Breast epithelium (tissue), 4 donors: ENCODE data around the gene CSNK1E. TPM values are rescaled to one million over a fixed set of nuclear protein-coding genes. Genes with fewer than 3 reads are reported as not detected.
"Not testable (repeated sequence)": the region's sequence is repeated elsewhere in the genome, so short reads cannot be mapped to it uniquely, and the experiment has no call there.

Experiments used
- DNase-seq, 2 donors: peaks; one replicate each; pipeline ENCODE4 v3.0.0-alpha.2; 2019; ENCODE audit warnings: low spot score in 2 of 2
- H3K27ac ChIP-seq, 2 donors: fragments of 200-600 bp; sonication (generic) in 1 of 2; one replicate each; pipeline ENCODE4 v1.5.1; 2016 to 2019; ENCODE audit warnings: mild to moderate bottlenecking in 1 of 2
- H3K27me3 ChIP-seq, 2 donors: fragments of 200-600 bp; sonication (generic) in 1 of 2; one replicate each; pipeline versions ENCODE4 v1.5.1 to v1.6.0; 2017 to 2019; ENCODE audit warnings: control low read depth in 1 of 2, mild to moderate bottlenecking in 1 of 2
- H3K36me3 ChIP-seq: fragments of 200-600 bp; one replicate; pipeline ENCODE4 v1.5.1; 2019
- H3K4me1 ChIP-seq, 2 donors: fragments of 200-600 bp; sonication (generic); one replicate each; pipeline ENCODE4 v1.5.1; 2016 to 2019; ENCODE audit warnings: control low read depth in 1 of 2
- H3K4me3 ChIP-seq, 3 donors: fragments of 200-600 bp; sonication (generic); 1 replicate in 2 of 3; 2 replicates in 1 of 3; pipeline ENCODE4 v1.5.1; 2016 to 2019; ENCODE audit warnings: mild to moderate bottlenecking in 3 of 3, moderate library complexity in 2 of 3
- H3K9me3 ChIP-seq, 2 donors: fragments of 200-600 bp; sonication (generic) in 1 of 2; one replicate each; pipeline ENCODE4 v1.5.1; 2016 to 2019; ENCODE audit warnings: control low read depth in 1 of 2
- CTCF ChIP-seq, 3 donors: fragments of 450-650 bp; IDR thresholded peaks; one replicate each; pipeline ENCODE4 v1.5.1; 2016 to 2017; ENCODE audit warnings: antibody characterized with exemption in 3 of 3, mild to moderate bottlenecking in 3 of 3, moderate library complexity in 3 of 3
- POLR2A ChIP-seq: fragments of 450-650 bp; IDR thresholded peaks from one replicate; pipeline ENCODE4 v1.6.1; 2016; ENCODE audit warnings: antibody characterized with exemption, mild to moderate bottlenecking, moderate library complexity
- POLR2AphosphoS5 ChIP-seq, 3 donors: sonication (generic); formaldehyde crosslinking; IDR thresholded peaks; one replicate each; pipeline ENCODE4 v1.6.1; 2017; ENCODE audit warnings: antibody characterized with exemption in 3 of 3
- intact Hi-C: fragments of 100-400 bp; cut with DNase I; formaldehyde crosslinking; loops from one replicate; pipeline ENCODE4 v1.15.1; 2023; ENCODE audit warnings: low total_unique reads
- total RNA-seq, 3 donors: library from RNA; depleted of rRNA; stranded (reverse); fragments of >200 nt; gene quantifications; one replicate each; pipeline ENCODE4 v1.1.0, GENCODE V29; 2016

Gene CSNK1E
- total RNA-seq, 3 donors from 2014 or later = 83.0 to 147 (median 117) TPM

GRCh38 chr22:38345782-38346181, 28.5 kb upstream of the CSNK1E start:
- intact Hi-C loops = no loop called here
- Histone ChIP-seq H3K4me1 (no peaks in the 10 kb centered on the region), H3K27ac (no peak overlapping the region), H3K9me3 (no peaks in the 10 kb centered on the region), H3K27me3 (no peaks in the 10 kb centered on the region), H3K4me3 (no peak overlapping the region), H3K36me3 (no peaks in the 10 kb centered on the region)
- peak; percentile 8 to 20 for DNase-seq
- TF ChIP-seq CTCF (IDR thresholded peaks at IDR 0.05) (no peak), POLR2A (no peak), POLR2AphosphoS5 (IDR thresholded peaks at IDR 0.05) (no peak)

GRCh38 chr22:38339893-38340292, 22.7 kb upstream of the CSNK1E start:
- intact Hi-C loops, H3K27ac ChIP-seq, H3K4me3 ChIP-seq, H3K4me1 ChIP-seq, DNase-seq, H3K36me3 ChIP-seq, H3K27me3 ChIP-seq, H3K9me3 ChIP-seq: not testable (repeated sequence)

GRCh38 chr22:38338772-38339379, 21.6 kb upstream of the CSNK1E start:
- Histone ChIP-seq H3K4me3 (no peak overlapping the region), H3K4me1 (no peaks in the 10 kb centered on the region), H3K9me3 (no peaks in the 10 kb centered on the region), H3K36me3 (no peaks in the 10 kb centered on the region), H3K27ac (no peak overlapping the region), H3K27me3 (no peaks in the 10 kb centered on the region)
- intact Hi-C loops = no loop called here
- TF ChIP-seq CTCF (IDR thresholded peaks at IDR 0.05) = no peak
- no peak for TF ChIP-seq POLR2A
- no peak for TF ChIP-seq POLR2AphosphoS5 (IDR thresholded peaks at IDR 0.05)
- no peak for DNase-seq

- Histone ChIP-seq H3K27ac (peak overlapping the region; percentile 19 to 66), H3K4me3 (peak overlapping the region in 2 of 3 donors; percentile 57 to 63)
These were observed 19.5 kb upstream of the CSNK1E start for GRCh38 chr22:38336699-38337098.

GRCh38 chr22:38335077-38335476, 17.8 kb upstream of the CSNK1E start:
- Histone ChIP-seq H3K27ac (no peak overlapping the region), H3K4me3 (no peak overlapping the region), H3K36me3 (no peaks in the 10 kb centered on the region), H3K9me3 (no peaks in the 10 kb centered on the region), H3K4me1 (no peaks in the 10 kb centered on the region), H3K27me3 (no peaks in the 10 kb centered on the region)
- TF ChIP-seq POLR2AphosphoS5 (IDR thresholded peaks at IDR 0.05) = no peak
- no peak for TF ChIP-seq POLR2A
- no peak for TF ChIP-seq CTCF (IDR thresholded peaks at IDR 0.05)
- no peak for DNase-seq
- intact Hi-C loops = no loop called here

More at GRCh38 chr22:38336699-38337098, 19.5 kb upstream of the CSNK1E start:
- no peak for DNase-seq
- intact Hi-C loops = no loop called here
- Histone ChIP-seq H3K9me3 (no peaks in the 10 kb centered on the region), H3K27me3 (no peaks in the 10 kb centered on the region), H3K4me1 (no peaks in the 10 kb centered on the region), H3K36me3 (no peaks in the 10 kb centered on the region)
- TF ChIP-seq POLR2A (no peak), CTCF (IDR thresholded peaks at IDR 0.05) (no peak), POLR2AphosphoS5 (IDR thresholded peaks at IDR 0.05) (no peak)
